Activated CD8-positive, alpha-beta memory T cell treated with anti-CD3 and anti-CD28 coated beads for 4 hours (primary cell): Measurements from ENCODE around the gene NEDD4L.
"Not testable (repeated sequence)": the region's sequence is repeated elsewhere in the genome, so short reads cannot be mapped to it uniquely, and the experiment has no call there.

Experiments
- DNase-seq, 2 donors: peaks; one replicate each; pipeline ENCODE4 v3.0.0-alpha.2; 2020; ENCODE audit warnings: low read depth in 2 of 2

NEDD4L gene

DNA sequence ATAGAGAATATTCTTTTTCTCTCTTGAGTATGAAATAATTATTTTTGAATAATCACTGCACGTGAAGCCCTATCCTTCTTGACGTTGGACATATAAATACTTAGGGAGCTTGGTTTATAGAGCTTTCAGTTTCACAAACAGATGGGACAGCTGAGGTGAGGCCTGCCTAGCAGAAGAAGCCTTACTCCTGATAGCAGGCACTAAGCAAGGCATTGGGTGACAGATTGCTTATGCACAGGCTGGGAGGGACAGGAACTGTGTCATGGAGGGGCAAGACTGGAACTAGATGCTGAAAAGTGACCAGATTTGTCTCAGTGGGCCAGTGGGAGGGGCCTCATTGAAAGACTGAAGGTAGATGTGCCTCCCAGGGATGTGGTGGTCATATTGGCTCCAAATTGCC is 220.8 kb downstream of the NEDD4L start:
- DNase-seq = no peak

DNA sequence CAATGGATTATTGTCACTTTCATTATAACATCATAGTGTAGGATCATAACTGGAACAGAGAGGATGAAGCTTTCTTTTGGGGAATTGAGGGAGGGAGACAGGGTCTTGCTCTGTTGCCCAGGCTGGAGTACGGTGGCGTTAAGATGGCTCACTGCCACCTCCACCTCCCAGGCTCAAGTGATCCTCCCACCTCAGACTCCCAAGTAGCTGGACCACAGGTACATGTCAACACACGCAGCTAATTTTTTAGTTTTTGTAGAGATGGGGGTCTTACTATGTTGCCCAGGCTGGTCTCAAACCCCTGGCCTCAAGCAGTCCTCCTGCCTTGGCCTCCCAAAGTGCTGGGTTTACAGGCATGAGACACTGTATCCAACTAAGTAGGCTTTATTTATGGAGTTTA is 221.5 kb downstream of the NEDD4L start:
- DNase-seq = not testable (repeated sequence)

DNA sequence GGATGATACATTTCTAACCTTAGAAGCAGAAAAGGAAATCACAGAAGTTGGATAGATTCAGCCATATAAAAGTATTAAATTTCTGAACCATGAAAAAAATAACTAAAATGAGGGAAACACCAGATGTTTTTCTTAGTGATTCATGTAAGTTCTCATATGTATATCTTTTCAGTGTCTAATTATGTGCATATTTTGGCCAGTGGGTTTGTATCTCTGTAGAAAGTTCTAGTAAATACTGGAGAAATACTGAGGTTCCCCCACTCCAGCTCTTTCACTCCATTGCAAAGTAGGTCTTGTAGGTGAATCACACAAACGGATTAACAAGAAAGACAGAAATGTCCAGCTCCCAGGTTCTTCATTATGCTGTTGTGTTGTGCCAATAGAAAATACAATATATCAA is 222.3 kb downstream of the NEDD4L start:
- DNase-seq = no peak

DNA sequence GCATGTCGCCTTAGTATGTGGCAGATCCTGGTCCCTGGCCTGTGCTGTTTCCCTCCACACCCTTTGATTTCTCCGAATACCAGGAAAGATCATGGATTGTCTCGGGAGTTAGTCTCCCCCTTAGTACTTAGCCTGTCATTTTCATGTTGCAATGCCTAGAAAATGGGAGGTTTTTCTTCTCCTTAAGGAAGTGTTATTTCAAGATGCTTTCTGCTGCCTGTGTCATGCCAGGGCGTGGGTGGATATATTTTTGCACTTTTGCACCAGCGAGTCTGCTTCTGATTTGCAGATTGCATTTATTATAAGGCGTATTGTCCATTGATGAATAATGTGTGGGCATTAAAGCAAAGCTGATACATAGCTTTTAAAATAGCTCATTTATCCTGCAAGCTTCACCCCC is 223.5 kb downstream of the NEDD4L start:
- no peak for DNase-seq

DNA sequence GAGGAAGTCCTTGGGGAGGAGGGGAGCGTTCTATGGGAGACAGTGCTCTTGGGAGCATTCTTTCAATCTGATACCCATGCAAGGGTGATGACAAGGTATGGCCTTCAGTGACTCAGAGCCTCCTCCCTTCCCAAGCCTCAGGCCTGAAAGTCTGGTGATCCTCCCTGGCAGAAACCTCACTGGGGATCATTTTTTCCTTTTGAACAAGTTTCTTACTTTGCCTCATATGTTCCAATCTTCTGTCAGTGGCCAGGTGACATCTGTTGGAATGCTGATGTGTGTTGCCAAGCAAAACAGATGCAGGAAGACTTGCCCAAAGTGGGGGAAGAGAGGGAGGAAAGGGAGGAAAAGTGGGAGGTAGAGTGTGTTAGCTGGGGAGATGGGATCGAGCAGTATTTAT is 224.8 kb downstream of the NEDD4L start:
- no peak for DNase-seq

DNA sequence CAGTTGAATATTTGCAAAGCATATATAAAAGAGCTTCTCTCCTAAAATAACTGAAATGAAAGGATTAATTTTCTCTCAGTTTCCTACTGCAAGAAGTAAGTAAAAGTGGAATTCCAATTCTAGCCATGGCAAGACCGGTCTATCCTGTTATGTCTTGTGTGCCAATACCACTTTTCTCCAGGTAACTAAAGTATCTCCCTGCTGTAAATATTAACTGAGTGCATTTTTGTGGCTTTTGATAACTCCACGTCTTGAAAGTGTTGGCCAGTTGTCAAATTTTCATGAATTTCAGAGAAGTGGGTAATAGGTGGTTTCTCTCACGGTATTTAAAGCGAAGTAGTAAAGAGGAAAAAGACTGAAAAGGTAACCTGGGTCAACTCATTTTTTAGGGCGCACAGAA is 225.9 kb downstream of the NEDD4L start:
- no peak for DNase-seq

DNA sequence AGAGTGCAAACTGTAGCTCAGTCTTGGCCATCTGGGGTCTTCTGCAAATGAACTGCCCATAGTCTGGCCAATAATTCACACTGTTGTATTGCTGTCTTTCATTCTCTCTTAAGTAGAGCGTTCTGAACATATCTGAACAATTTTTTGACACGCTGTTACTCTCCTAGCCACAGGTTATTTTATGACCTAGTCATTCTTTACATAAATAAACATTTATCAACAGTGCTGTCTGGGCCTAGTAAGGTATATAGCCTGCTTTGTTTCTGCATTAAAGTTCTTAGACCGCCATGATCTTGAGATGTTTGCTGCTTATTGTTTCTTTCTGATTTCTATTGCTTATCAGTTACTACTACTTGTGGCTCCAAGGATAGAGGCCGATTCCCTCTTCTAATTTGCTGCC is 226.4 kb downstream of the NEDD4L start:
- no peak for DNase-seq

DNA sequence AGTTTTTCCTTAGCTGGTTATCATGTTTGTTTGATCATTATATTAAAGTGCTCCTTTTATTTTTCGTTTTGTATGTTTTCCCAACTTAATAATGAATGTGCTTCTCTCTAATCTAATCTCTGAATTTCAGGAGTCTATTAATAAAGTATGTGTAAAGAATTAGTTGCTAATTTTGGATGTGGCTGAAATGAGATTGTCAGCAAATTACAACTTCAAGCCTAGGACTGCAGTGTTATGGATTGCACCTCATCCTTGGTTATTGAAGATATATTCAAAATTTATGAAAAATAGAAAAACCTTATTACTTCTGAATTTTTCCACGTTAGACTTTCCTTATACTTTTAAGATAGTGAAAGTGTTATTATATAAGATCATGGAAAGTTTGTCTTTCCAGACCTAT is 227.7 kb downstream of the NEDD4L start:
- no peak for DNase-seq

DNA sequence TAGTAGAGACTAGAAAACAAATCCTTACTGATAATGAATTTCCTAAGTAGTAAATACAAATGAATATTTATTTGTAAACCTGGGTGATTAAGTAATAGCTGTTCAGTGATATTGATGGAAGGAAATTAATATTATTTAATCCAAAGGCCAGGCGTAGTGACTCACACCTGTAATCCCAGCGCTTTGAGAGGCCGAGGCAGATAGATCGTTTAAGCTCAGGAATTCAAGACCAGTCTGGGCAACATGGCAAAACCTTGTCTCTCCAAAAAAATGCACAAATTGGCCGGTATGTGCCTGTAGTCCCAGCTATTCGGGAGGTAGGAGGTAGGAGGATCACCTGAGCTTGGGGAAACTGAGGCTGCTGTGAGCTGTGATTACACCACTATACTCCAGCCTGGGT is 228.2 kb downstream of the NEDD4L start:
- no peak for DNase-seq

DNA sequence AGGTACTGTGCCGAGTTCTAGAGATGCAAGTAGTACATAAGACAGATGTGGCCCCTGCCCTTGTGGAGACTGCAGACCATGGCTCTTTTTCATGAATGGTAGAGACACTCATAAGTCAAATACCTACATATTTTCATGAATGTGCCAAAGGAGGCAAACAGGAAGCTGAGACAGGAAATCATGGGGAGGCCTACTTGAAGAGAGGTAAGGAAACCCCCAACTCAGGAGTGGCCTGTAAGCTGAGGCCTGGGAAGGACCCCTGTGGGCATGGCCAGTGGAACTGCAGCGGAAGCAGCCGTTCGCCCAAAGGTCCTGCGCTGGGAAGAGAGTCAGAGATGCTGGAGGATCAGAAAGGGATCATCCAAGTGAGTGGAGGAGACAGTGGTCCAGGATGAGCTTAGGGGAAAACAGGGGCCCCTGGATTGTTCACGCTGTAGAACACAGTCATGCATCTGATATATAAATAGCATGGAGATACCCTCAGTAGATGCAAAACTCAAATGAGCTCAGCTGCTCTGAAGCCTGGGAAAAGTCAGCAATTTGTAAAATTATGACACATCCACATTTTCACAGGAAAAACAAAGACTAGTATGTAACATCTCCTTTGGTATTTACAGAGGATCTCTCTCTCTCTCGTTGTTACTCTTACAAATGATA is 228.9 kb downstream of the NEDD4L start:
- DNase-seq = no peak

DNA sequence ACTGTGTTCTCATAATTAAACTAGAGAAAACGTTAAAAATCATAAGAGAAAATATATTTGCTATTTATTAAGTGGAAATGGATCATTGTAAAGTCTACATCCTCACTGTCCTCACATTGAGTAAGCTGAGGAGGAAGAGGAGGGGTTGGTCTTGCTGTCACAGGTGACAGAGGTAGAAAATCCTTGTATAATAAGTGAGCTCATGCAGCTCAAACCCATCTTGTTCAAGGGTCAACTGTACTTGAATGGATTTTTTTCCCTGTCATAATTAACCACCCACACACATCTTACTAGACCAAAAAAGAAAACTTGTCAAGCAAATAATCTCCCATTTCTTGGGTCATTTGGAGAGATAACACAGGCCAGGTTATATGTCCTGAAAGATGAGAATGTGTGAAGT is 231.2 kb downstream of the NEDD4L start:
- no peak for DNase-seq

DNA sequence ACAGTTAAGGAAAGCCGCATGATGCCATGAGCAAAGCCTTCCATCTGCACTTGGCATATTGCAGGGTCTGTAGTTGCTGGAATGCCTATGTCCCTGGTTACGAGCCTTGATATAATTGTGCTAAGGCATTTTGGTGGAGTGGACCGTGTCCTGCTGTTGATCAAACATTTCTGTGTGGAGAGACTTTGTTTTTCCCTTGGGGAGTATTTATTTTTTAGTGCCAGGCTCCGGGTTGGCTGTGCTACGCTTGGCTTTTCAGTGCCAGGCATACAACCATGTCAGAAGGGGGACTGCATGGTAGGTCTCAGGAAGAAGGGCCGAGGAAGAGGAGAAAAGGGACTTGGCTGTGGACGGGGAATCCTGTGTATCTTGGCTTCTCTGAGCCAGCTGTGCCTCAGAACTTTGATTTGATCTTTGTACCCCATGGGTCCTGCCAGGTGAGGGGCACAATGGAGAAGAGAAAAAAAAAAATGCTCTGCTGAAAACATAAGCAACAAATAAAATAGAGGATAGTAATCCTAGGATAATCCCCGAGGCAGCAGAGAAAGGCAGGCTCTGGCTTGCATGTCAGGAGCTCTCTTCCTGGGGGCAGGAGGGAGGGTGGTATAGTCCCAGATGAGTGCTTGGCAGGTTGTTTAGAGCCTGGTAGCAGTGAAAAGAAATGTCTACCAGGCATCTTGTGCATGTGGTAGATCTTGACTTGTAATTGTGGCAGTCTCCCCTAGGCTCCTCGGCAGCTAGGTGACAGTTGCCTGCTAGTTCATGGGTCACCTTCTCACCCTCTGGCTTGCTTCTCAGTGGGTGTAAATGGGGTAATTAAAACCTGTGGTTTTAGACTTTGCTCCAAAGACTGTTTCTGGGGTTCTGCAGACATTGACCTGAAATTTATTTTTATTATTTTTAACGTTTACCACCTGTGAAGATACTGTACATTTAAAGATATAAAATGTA is 233.0 kb downstream of the NEDD4L start:
- DNase-seq = no peak

DNA sequence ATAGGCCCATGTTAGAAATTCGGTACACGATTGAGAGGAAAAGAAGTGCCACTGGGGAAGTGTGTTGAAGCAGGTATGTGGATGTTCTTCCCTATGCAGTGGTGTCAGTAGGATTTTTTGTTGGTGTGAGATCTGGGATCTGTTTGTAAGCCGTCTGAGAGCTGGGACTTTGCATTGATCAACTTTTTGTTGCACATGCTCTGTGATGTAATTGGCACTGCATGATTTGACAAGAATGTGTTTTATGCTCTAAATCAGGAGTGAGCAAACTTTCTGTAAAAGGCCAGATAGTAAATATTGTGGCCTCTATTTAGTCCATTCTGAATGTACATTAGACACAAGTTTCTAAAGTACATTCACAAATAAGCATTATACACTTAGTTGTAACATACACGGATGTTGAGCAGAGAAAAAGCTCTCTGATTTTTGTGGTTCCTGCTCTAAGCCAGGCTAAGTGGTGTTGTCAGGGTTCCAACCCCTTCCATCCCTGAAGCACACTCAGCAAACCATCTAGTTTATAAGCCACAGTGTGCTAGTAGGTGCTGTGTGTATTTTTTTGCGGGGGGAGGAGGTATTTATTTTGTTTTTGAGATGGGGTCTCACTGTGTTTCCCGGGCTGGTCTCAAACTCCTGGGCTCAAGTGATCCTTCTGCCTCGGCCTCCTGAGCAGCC is 235.6 kb downstream of the NEDD4L start:
- no peak for DNase-seq

DNA sequence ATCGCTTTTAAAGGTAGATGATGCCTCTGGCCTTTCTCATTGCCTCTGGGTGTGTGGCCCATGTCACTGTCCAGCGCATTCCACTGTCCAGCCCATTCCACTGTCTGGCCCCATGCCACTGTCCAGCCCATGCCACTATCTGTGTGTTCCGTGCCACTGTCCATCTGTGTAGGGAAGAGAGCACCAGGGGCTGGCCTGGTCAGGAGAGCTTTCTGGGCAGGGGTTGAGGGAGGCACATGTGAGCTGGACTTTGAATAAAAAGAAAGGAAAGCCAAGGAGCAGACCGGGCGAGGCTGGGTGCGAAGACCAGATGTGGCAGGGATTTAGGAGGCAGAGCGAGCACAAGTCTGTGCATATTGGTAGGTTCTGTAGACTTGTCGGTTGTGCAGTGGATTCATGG is 236.2 kb downstream of the NEDD4L start:
- DNase-seq = no peak

DNA sequence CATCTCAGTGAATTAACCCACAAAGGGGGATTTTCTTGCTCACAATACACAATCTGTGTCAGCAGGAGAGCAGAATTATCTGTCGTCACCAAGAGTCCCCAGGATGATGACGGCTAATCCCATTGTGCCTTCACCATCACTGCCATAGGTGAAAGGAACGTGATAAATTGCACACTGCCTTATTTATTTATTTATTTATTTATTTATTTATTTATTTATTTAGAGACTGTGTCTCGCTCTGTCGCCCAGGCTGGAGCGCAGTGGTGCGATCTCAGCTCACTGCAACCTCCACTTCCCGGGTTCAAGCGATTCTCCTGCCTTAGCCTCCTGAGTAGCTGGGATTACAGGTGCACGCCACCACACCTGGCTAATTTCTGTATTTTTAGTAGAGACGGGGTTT is 238.8 kb downstream of the NEDD4L start:
- not testable (repeated sequence) for DNase-seq

DNA sequence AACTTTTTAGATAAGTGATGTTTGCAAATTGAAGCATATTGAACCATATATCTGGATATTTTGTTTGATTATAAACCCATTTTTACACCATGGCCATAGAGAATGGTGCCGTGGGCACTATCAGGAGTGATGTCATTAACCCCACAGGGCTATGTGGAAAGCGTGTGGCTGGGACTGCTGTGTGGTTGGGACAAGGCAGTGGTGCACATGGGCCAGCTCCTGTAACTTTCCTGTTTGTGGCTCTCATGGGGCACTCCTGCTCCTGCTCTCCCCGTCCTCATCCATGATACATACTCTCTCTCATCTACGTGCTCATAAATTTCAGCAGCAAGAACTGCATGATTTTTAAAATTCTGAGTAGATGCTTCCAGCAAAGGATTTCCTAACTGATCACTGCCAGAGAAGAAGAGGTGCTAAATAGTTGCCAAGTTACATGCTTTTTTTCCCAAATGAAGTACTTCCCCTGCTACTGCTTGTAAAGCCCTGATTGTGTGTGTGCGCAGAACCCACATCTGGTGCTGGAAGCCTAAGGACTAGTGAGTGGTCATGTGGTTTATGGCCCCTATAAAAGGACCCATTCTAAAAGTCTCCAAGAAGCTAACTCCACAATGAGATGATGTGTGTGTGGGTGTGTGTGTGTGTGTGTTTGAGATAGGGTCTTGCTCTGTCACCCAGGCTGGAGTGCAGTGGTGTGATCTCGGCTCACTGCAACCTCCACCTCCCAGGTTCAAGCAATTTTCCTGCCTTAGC is 240.8 kb downstream of the NEDD4L start:
- DNase-seq = no peak

DNA sequence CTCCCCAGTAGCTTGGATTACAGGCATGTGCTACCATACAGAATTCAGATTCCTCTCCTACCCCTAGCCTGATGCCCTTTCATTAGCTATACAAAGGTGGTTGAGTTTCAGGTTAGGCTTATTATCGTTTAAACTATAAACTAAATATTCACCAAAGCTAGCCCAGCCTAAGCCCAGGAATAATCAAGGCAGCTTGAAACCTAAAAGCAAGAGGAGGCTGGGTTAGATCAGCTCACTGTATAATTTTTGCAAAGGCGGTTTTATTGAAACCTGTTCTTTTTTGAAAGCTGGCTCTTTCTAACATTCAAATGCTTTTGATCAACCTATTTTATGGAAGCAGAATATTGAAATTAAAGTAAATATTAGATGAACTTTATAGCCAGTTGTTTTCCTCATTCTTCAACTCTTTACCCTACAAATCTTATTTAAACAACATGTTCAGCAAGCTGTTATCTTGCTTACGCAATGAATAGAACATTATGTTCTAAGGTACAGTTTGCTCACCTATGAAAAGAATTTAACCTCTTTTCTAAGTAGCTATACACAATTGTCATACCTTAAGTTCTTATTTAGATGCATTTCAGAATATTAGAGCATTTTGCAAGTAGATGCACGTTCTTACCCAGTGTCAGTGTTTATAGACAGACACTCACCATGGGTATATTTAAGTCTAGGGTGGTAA is 241.6 kb downstream of the NEDD4L start:
- no peak for DNase-seq

DNA sequence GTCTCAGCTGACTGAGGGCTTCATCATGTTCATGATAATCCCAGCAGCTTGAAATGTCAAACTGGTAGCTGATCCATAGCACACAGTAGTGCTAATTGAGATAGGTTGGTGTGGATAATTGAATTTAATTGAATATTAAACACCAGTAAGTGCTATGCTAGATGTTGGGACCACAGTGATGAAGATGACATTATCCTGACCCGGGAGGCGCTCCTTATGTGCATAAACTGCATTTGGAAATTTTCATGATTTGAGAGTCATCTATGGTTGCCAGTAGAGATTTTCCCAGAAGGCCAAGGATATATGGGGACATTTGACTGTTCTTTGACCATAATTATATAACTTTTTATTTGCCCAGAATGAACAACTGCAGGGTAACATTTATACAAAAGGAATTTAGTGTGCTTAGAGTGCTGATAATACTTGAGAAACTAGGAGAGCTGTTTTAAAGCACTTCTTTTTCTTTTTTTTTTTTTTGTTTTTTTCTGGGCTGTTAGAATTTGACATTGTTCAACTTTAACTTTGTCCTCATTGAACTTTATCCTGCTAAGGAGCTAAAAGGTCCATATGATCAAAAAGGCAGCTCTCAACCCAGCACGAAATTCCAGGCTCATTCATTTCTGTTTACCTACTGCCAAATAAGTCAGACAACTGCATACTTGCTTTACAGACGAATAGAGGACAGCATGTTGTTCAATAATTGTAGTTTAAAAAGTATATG is 242.8 kb downstream of the NEDD4L start:
- no peak for DNase-seq

DNA sequence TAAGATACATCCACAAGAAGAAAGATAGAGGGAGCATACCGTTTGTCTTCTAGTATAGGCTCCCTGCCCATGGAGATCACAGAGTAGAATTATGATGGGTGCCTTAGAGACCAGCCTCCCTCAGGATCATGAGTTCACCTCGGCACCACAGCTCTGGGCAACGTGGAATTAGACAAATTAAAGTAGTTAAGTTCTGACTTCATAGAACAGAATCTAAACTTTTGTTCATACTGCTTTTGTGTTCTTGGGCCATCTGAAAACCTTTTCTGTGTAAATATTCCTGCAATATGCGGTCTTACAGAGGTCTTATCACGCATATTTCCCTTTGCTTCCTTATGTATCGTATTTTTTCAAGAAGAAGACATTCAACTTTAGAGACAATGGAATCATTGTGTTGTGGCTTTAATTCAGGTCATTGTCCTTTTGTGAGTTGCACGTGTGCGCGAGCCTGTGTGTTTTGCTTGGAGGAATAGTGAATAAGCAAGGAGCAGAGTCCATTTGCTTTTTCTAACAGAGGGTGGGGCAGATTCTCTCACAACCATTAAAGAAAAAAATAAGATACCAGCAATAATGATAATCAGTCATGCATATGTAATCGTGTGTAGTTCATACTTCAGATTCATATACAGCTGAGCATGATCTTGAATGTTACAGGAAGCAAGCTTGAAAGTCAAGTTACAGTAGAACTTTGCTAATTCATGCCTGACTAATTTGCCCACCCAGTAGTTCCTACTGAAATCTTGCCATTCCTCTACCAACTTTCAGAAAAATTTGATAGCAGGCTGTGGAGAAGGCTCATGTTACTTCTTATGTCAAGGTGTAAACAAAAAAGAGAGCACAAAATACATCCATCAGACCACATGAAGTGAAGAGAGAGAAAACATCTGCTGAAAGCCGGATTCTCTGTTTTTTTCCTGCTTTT is 243.6 kb downstream of the NEDD4L start:
- no peak for DNase-seq
